B cell (primary cell): Measurements from ENCODE around the gene MAP7. TPM values are rescaled to one million over a fixed set of nuclear protein-coding genes. Genes with fewer than 3 reads are reported as not detected.

ENCODE experiments used
- ATAC-seq: fragments of 200-7000 bp; cut with Tn5 transposase; one replicate; pipeline ENCODE4 v1.10.0; 2021; ENCODE audit warnings: low read depth, mild to moderate bottlenecking, moderate number of reproducible peaks, moderate library complexity
- CTCF ChIA-PET: fragments of 350-600 bp; sonication (Branson Sonifier 250); formaldehyde crosslinking; loops from one replicate; lab custom pipeline; 2021; ENCODE audit warnings: antibody characterized with exemption, inconsistent platforms; lab: Charles Lee
- POLR2A ChIA-PET: fragments of 350-600 bp; sonication (Branson Sonifier 250); formaldehyde crosslinking; loops from one replicate; lab custom pipeline; 2021; ENCODE audit warnings: antibody characterized with exemption; lab: Charles Lee
- DNase-seq: peaks from one replicate; pipeline ENCODE4 v3.0.0; 2013
- H2AFZ ChIP-seq: 2 replicates; pipeline ENCODE4 v1.6.1; 2012; ENCODE audit warnings: mild to moderate bottlenecking, low read depth, low read length; ENCODE audit not compliant: insufficient read depth, poor library complexity, severe bottlenecking
- H3K27ac ChIP-seq, 2 donors: 1 replicate in 1 of 2; 2 replicates in 1 of 2; pipeline ENCODE4 v1.5.1; 2012 to 2013; ENCODE audit warnings: low read length in 2 of 2, mild to moderate bottlenecking in 2 of 2, moderate library complexity in 1 of 2
- H3K27me3 ChIP-seq, 4 experiments: fragments of 200-600 bp in 1 of 4; sonication (generic) in 1 of 4; replicated peaks in 1 of 4; 1 replicate in 2 of 4; 2 replicates in 2 of 4; pipeline versions ENCODE4 v1.6.1 to v1.7.0; 2013 to 2016; ENCODE audit warnings: low read length in 3 of 4, mild to moderate bottlenecking in 2 of 4, mixed read lengths in 1 of 4, moderate library complexity in 1 of 4; ENCODE audit not compliant: insufficient read depth in 4 of 4, control insufficient read depth in 3 of 4; ENCODE audit errors: control extremely low read depth in 1 of 4
- H3K36me3 ChIP-seq, 2 experiments: replicated peaks in 1 of 2; 1 replicate in 1 of 2; 2 replicates in 1 of 2; pipeline versions ENCODE4 v1.6.1 to v1.7.1; 2013; ENCODE audit warnings: low read length in 1 of 2; ENCODE audit not compliant: insufficient read depth in 2 of 2, control insufficient read depth in 1 of 2; ENCODE audit errors: control extremely low read depth in 1 of 2, extremely low read depth in 1 of 2
- H3K4me1 ChIP-seq, 2 donors: fragments of 200-600 bp in 1 of 2; sonication (generic) in 1 of 2; 1 replicate in 1 of 2; 2 replicates in 1 of 2; pipeline versions ENCODE4 v1.5.1 to v1.6.1; 2013 to 2017; ENCODE audit warnings: low read length in 2 of 2; ENCODE audit not compliant: control insufficient read depth in 2 of 2, insufficient read depth in 2 of 2
- H3K4me2 ChIP-seq: replicated peaks from 2 replicates; pipeline ENCODE3; 2012; ENCODE audit warnings: mild to moderate bottlenecking, low read depth, low read length; ENCODE audit not compliant: poor library complexity, severe bottlenecking
- H3K4me3 ChIP-seq, 5 experiments: fragments of 200-600 bp in 1 of 5; sonication (generic) in 1 of 5; 1 replicate in 3 of 5; 2 replicates in 2 of 5; pipeline versions ENCODE4 v1.5.1 to v1.7.0; 2011 to 2016; ENCODE audit warnings: low read length in 4 of 5, mild to moderate bottlenecking in 4 of 5, low read depth in 2 of 5, control low read depth in 1 of 5, moderate library complexity in 1 of 5; ENCODE audit not compliant: insufficient read depth in 1 of 5; ENCODE audit errors: control extremely low read depth in 1 of 5, extremely low read depth in 1 of 5
- H3K79me2 ChIP-seq: fragments of 200-600 bp; sonication (generic); one replicate; pipeline ENCODE4 v1.6.0; 2016; ENCODE audit warnings: low read length; ENCODE audit not compliant: control insufficient read depth, insufficient read depth
- H3K9ac ChIP-seq: fragments of 200-600 bp; sonication (generic); 2 replicates; pipeline ENCODE4 v1.6.1; 2017; ENCODE audit warnings: mild to moderate bottlenecking, low read length, moderate library complexity
- H3K9me3 ChIP-seq, 3 donors: one replicate each; pipeline versions ENCODE4 v1.6.1 to v1.7.1; 2013; ENCODE audit warnings: low read length in 2 of 3; ENCODE audit not compliant: control insufficient read depth in 2 of 3, insufficient read depth in 1 of 3; ENCODE audit errors: control extremely low read depth in 1 of 3
- H4K20me1 ChIP-seq: 2 replicates; pipeline ENCODE4 v1.6.0; 2012; ENCODE audit warnings: mild to moderate bottlenecking, low read length; ENCODE audit not compliant: insufficient read depth, control insufficient read depth, poor library complexity, severe bottlenecking
- H3K27ac Mint-ChIP-seq: one replicate; pipeline ENCODE4 v1.8.0; 2021; ENCODE audit warnings: mixed read lengths
- H3K27me3 Mint-ChIP-seq: one replicate; pipeline ENCODE4 v1.8.0; 2021; ENCODE audit warnings: mixed read lengths
- H3K4me1 Mint-ChIP-seq: one replicate; pipeline ENCODE4 v1.8.0; 2021; ENCODE audit warnings: mixed read lengths
- H3K4me3 Mint-ChIP-seq: one replicate; pipeline ENCODE4 v1.8.0; 2021; ENCODE audit warnings: mixed read lengths
- H3K9me3 Mint-ChIP-seq: one replicate; pipeline ENCODE4 v1.8.0; 2022; ENCODE audit warnings: mixed read lengths; ENCODE audit not compliant: insufficient read depth
- EZH2 ChIP-seq: IDR thresholded peaks from 2 replicates; pipeline ENCODE4 v1.6.1; 2012; ENCODE audit warnings: borderline replicate concordance, low read depth, mild to moderate bottlenecking, moderate library complexity, low read length; ENCODE audit not compliant: insufficient read depth, poor library complexity, severe bottlenecking
- whole genome bisulfite sequencing: methylation state at CpG from one replicate; pipeline ENCODE4 v1.1.5; 2013; ENCODE audit warnings: missing lambda C conversion rate; ENCODE audit not compliant: insufficient coverage; 5-methylcytosine and 5-hydroxymethylcytosine counted together
- intact Hi-C: fragments of 100-400 bp; cut with micrococcal nuclease; formaldehyde crosslinking; loops from one replicate; pipeline ENCODE4 v1.10.0; 2022
- polyA plus RNA-seq: library from polyadenylated mRNA; depleted of rRNA; stranded (reverse); fragments of >200 nt; gene quantifications from 2 replicates; pipeline ENCODE4 v1.2.3, GENCODE V29; 2012
- total RNA-seq, 2 donors: library from RNA; stranded (reverse); fragments of 120-200 nt in 1 of 2; gene quantifications; 1 replicate in 1 of 2; 2 replicates in 1 of 2; pipeline versions ENCODE4 v1.2.3 to v1.2.4, GENCODE V29; 2013 to 2022
- TF ChIP-seq, protein P1 (sequence below): fragments of 200-600 bp; IDR thresholded peaks from one replicate; pipeline ENCODE4 v1.8.0; 2022; ENCODE audit warnings: antibody characterized with exemption, mild to moderate bottlenecking

MAP7 gene
- total and polyA plus RNA-seq, 2 donors (not counting 1 experiment from before 2014, with no cell fraction given), result 0.34 to 0.64 TPM

DNA sequence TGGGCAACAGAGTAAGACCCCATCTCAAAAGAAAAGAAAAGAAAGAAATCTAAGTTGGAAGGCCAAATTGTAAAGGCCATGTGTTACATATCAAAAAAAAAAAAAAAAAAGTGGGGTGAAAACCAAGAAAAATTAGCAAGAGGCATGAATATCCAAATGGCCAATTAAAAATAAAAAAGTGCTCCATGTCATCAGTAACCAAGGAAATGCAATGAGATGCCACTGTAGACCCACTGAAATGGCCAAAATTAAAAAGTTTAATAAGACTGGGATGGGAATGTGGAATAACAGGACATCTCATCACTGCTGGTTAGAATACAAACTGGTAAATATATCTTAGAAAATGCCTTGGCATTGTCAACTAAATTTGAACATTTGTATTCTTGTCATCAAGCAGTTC lies 230.5 kb downstream of the MAP7 start:
- TF ChIP-seq, protein P1, sequence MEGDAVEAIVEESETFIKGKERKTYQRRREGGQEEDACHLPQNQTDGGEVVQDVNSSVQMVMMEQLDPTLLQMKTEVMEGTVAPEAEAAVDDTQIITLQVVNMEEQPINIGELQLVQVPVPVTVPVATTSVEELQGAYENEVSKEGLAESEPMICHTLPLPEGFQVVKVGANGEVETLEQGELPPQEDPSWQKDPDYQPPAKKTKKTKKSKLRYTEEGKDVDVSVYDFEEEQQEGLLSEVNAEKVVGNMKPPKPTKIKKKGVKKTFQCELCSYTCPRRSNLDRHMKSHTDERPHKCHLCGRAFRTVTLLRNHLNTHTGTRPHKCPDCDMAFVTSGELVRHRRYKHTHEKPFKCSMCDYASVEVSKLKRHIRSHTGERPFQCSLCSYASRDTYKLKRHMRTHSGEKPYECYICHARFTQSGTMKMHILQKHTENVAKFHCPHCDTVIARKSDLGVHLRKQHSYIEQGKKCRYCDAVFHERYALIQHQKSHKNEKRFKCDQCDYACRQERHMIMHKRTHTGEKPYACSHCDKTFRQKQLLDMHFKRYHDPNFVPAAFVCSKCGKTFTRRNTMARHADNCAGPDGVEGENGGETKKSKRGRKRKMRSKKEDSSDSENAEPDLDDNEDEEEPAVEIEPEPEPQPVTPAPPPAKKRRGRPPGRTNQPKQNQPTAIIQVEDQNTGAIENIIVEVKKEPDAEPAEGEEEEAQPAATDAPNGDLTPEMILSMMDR, result no peak
- no peak for TF ChIP-seq EZH2
- no peak overlapping the region for H3K4me2 ChIP-seq
- H3K27me3 ChIP-seq, result no peaks in the 10 kb centered on the region
- H2AFZ ChIP-seq, result no peak overlapping the region
- no peaks in the 10 kb centered on the region for H3K4me1 ChIP-seq
- H3K9me3 ChIP-seq, result no peaks in the 10 kb centered on the region
- H3K9ac ChIP-seq, result no peak overlapping the region
- POLR2A ChIA-PET, result no interaction called here
- H3K9me3 Mint-ChIP-seq, result no peaks in the 10 kb centered on the region
- DNase-seq, result no peak
- no peak for ATAC-seq
- no peaks in the 10 kb centered on the region for H3K36me3 ChIP-seq
- H3K4me3 ChIP-seq, result no peak overlapping the region
- no peaks in the 10 kb centered on the region for H4K20me1 ChIP-seq
- intact Hi-C loops, result no loop called here
- no peak overlapping the region for H3K27ac Mint-ChIP-seq
- H3K79me2 ChIP-seq, result no peaks in the 10 kb centered on the region
- no peak overlapping the region for H3K27ac ChIP-seq
- H3K4me1 Mint-ChIP-seq, result no peaks in the 10 kb centered on the region
- H3K4me3 Mint-ChIP-seq, result no peak overlapping the region
- CTCF ChIA-PET, result interaction anchor here (1.9 kb wide), 1 partner anchor 11 kb away, joined by 6 read pairs; no protein-coding TSS in a partner anchor
- peaks cover 3% of the 10 kb centered on the region for H3K27me3 Mint-ChIP-seq

DNA sequence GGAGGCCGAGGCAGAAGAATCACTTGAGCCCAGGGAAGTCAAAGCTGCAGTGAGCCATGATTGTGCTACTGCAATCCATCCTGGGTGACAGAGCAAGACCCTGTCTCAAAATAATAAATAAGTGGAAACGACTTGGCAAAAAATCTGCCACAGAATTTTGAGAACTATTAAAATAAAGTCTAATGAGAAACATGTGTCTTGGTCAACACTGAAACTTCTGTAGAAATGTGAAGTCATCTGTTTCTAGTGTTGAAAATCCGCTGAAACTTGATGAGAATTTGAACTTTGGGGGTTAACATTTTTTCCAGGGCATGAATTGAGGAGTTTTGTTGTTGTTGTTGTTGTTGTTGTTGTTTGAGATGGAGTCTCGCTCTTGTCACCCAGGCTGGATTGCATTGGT lies 231.5 kb downstream of the MAP7 start:
- Mint-ChIP-seq H3K4me3 (no peak overlapping the region), H3K27ac (no peak overlapping the region), H3K27me3 (peaks cover 3% of the 10 kb centered on the region), H3K9me3 (no peaks in the 10 kb centered on the region), H3K4me1 (no peaks in the 10 kb centered on the region)
- Histone ChIP-seq H3K36me3 (no peaks in the 10 kb centered on the region), H3K4me3 (no peak overlapping the region), H3K4me2 (no peak overlapping the region), H3K9me3 (no peaks in the 10 kb centered on the region), H3K79me2 (no peaks in the 10 kb centered on the region), H2AFZ (no peak overlapping the region), H4K20me1 (no peaks in the 10 kb centered on the region), H3K4me1 (no peaks in the 10 kb centered on the region), H3K27ac (no peak overlapping the region), H3K27me3 (no peaks in the 10 kb centered on the region), H3K9ac (no peak overlapping the region)
- ChIA-PET POLR2A (no interaction called here), CTCF (interaction anchor here (0.9 to 3.7 kb wide), 9 partner anchors 12 to 868 kb away, joined by 3 to 18 read pairs (median 6); no protein-coding TSS in a partner anchor)
- TF ChIP-seq EZH2, result no peak
- TF ChIP-seq, protein P1, result no peak
- intact Hi-C loops, result no loop called here
- no peak for ATAC-seq
- no peak for DNase-seq
- WGBS, result 92% methylated on average over 3 of the region's 4 CpGs
